ENCODE measurements around the gene SPAG17.

DNA sequence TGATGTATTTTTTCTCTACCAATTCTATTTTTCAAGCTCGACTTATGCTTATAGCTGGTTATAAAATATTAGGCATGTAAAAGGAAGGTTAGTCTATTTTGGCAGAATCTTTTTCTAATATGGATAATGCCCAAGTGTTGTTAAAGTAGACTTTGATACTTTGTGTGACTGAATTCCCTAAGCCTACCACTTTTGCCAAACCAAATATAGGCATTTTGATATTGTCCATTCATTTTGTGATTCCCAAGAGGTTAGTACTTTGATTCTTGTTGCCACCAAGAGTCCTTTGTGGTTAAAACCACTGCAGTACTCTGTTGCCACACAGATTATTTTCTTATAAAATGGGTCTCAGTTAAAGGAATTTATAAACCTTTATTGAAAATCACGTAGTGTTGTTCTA, 251.3 kb downstream of the SPAG17 start:
- TF ChIP-seq CTCF (IDR thresholded peaks at IDR 0.05 in 4 of 5, conservative IDR thresholded peaks at IDR 0.05 in 1 of 5) (no peak), POLR2A (IDR thresholded peaks at IDR 0.05) (no peak)

All from gastrocnemius medialis (tissue), 4 donors.